Activated CD4-positive, alpha-beta T cell treated with anti-CD3 and anti-CD28 coated beads, Interleukin-2, amount 10 ng/mL, durations not matched to agents 24 days and 14 days (primary cell): ENCODE results near the gene CLEC17A. TPM values are rescaled to one million over a fixed set of nuclear protein-coding genes. Genes with fewer than 3 reads are reported as not detected.
"Not testable (repeated sequence)": the region's sequence is repeated elsewhere in the genome, so short reads cannot be mapped to it uniquely, and the experiment has no call there.

Experiments used
- DNase-seq: peaks from one replicate; pipeline ENCODE4 v3.0.0; 2022
- H3K27ac Mint-ChIP-seq: one replicate; pipeline ENCODE4 v1.8.0; 2022; ENCODE audit warnings: mild to moderate bottlenecking, mixed read lengths
- H3K27me3 Mint-ChIP-seq: one replicate; pipeline ENCODE4 v1.8.0; 2022; ENCODE audit warnings: mixed read lengths
- H3K36me3 Mint-ChIP-seq: one replicate; pipeline ENCODE4 v1.8.0; 2022; ENCODE audit warnings: low read depth, mild to moderate bottlenecking, mixed read lengths
- H3K4me1 Mint-ChIP-seq: one replicate; pipeline ENCODE4 v1.8.0; 2021; ENCODE audit warnings: mixed read lengths
- H3K4me3 Mint-ChIP-seq: one replicate; pipeline ENCODE4 v1.8.0; 2022; ENCODE audit warnings: mild to moderate bottlenecking, moderate library complexity, mixed read lengths
- H3K9me3 Mint-ChIP-seq: one replicate; pipeline ENCODE4 v1.8.0; 2021; ENCODE audit warnings: mixed read lengths
- intact Hi-C: fragments of 100-400 bp; cut with micrococcal nuclease; formaldehyde crosslinking; loops from one replicate; pipeline ENCODE4 v1.15.1; 2023
- total RNA-seq: library from RNA; stranded (reverse); gene quantifications from 2 replicates; pipeline ENCODE4 v1.2.3, GENCODE V29; 2022

The CLEC17A gene
- total RNA-seq, 1 donor from 2014 or later: not detected

- intact Hi-C loops: no loop called here
- DNase-seq: no peak
- no peak overlapping the region for H3K4me3 Mint-ChIP-seq
Observed at GRCh38 chr19:14580623-14581237, 2.2 kb upstream of the CLEC17A start.

GRCh38 chr19:14584372-14584771 is 1.5 kb downstream of the CLEC17A start:
- intact Hi-C loops, DNase-seq, H3K27ac Mint-ChIP-seq, H3K4me3 Mint-ChIP-seq, H3K27me3 Mint-ChIP-seq, H3K36me3 Mint-ChIP-seq, H3K9me3 Mint-ChIP-seq, H3K4me1 Mint-ChIP-seq: not testable (repeated sequence)

More at GRCh38 chr19:14580623-14581237, 2.2 kb upstream of the CLEC17A start:
- peaks cover 2% of the 10 kb centered on the region for H3K4me1 Mint-ChIP-seq
- H3K9me3 Mint-ChIP-seq: no peaks in the 10 kb centered on the region
- H3K36me3 Mint-ChIP-seq: no peaks in the 10 kb centered on the region
- H3K27me3 Mint-ChIP-seq: no peaks in the 10 kb centered on the region
- H3K27ac Mint-ChIP-seq: peak overlapping the region; percentile 74

- H3K9me3 Mint-ChIP-seq, H3K4me3 Mint-ChIP-seq, H3K27me3 Mint-ChIP-seq, intact Hi-C loops, H3K27ac Mint-ChIP-seq, H3K4me1 Mint-ChIP-seq, DNase-seq, H3K36me3 Mint-ChIP-seq: not testable (repeated sequence)
Observed at GRCh38 chr19:14585187-14585586, 2.3 kb downstream of the CLEC17A start.

- intact Hi-C loops, H3K27me3 Mint-ChIP-seq: not testable (repeated sequence)
Observed at GRCh38 chr19:14589433-14589832, 6.5 kb downstream of the CLEC17A start.

GRCh38 chr19:14595558-14595957 is 12.7 kb downstream of the CLEC17A start:
- Mint-ChIP-seq H3K9me3 (peaks cover 8% of the 10 kb centered on the region), H3K4me1 (no peaks in the 10 kb centered on the region), H3K4me3 (no peak overlapping the region), H3K36me3 (no peaks in the 10 kb centered on the region), H3K27me3 (no peaks in the 10 kb centered on the region), H3K27ac (no peak overlapping the region)
- intact Hi-C loops: no loop called here
- DNase-seq: no peak

More at GRCh38 chr19:14589433-14589832, 6.5 kb downstream of the CLEC17A start:
- H3K36me3 Mint-ChIP-seq, H3K4me3 Mint-ChIP-seq, H3K9me3 Mint-ChIP-seq, DNase-seq, H3K4me1 Mint-ChIP-seq: not testable (repeated sequence)
- H3K27ac Mint-ChIP-seq: peak overlapping the region; percentile 29

GRCh38 chr19:14599548-14600147 is 16.8 kb downstream of the CLEC17A start:
- no peak for DNase-seq
- Mint-ChIP-seq H3K36me3 (no peaks in the 10 kb centered on the region), H3K27ac (no peak overlapping the region), H3K4me3 (no peak overlapping the region), H3K9me3 (peaks cover 8% of the 10 kb centered on the region), H3K4me1 (no peaks in the 10 kb centered on the region), H3K27me3 (no peaks in the 10 kb centered on the region)
- intact Hi-C loops: no loop called here

GRCh38 chr19:14603990-14604387 is 21.1 kb downstream of the CLEC17A start:
- Mint-ChIP-seq H3K9me3 (no peaks in the 10 kb centered on the region), H3K27ac (no peak overlapping the region), H3K4me1 (no peaks in the 10 kb centered on the region), H3K27me3 (no peaks in the 10 kb centered on the region), H3K36me3 (no peaks in the 10 kb centered on the region), H3K4me3 (no peak overlapping the region)
- intact Hi-C loops: no loop called here
- no peak for DNase-seq

- DNase-seq: no peak
- intact Hi-C loops: no loop called here
- Mint-ChIP-seq H3K27ac (no peak overlapping the region), H3K4me3 (no peak overlapping the region), H3K9me3 (no peaks in the 10 kb centered on the region), H3K36me3 (no peaks in the 10 kb centered on the region), H3K4me1 (no peaks in the 10 kb centered on the region), H3K27me3 (no peaks in the 10 kb centered on the region)
Observed at GRCh38 chr19:14606627-14607026, 23.7 kb downstream of the CLEC17A start.

- Mint-ChIP-seq H3K27ac (no peak overlapping the region), H3K27me3 (no peaks in the 10 kb centered on the region), H3K36me3 (no peaks in the 10 kb centered on the region), H3K9me3 (peaks cover 3% of the 10 kb centered on the region), H3K4me1 (no peaks in the 10 kb centered on the region), H3K4me3 (no peak overlapping the region)
- DNase-seq: no peak
- intact Hi-C loops: no loop called here
Observed at GRCh38 chr19:14611051-14611450, 28.2 kb downstream of the CLEC17A start.

GRCh38 chr19:14612242-14612641 is 29.4 kb downstream of the CLEC17A start:
- H3K9me3 Mint-ChIP-seq, H3K36me3 Mint-ChIP-seq, H3K27ac Mint-ChIP-seq, intact Hi-C loops, DNase-seq, H3K27me3 Mint-ChIP-seq, H3K4me1 Mint-ChIP-seq, H3K4me3 Mint-ChIP-seq: not testable (repeated sequence)

GRCh38 chr19:14612657-14613056 is 29.8 kb downstream of the CLEC17A start:
- H3K36me3 Mint-ChIP-seq: no peaks in the 10 kb centered on the region
- H3K27me3 Mint-ChIP-seq: no peaks in the 10 kb centered on the region
- no peak overlapping the region for H3K27ac Mint-ChIP-seq
- peaks cover 8% of the 10 kb centered on the region for H3K9me3 Mint-ChIP-seq
- H3K4me1 Mint-ChIP-seq: no peaks in the 10 kb centered on the region
- intact Hi-C loops: no loop called here
- no peak overlapping the region for H3K4me3 Mint-ChIP-seq
- DNase-seq: no peak

GRCh38 chr19:14613399-14614098 is 30.7 kb downstream of the CLEC17A start:
- H3K4me3 Mint-ChIP-seq, H3K27me3 Mint-ChIP-seq, DNase-seq, intact Hi-C loops, H3K9me3 Mint-ChIP-seq, H3K36me3 Mint-ChIP-seq, H3K27ac Mint-ChIP-seq, H3K4me1 Mint-ChIP-seq: not testable (repeated sequence)

- H3K4me3 Mint-ChIP-seq: no peak overlapping the region
- intact Hi-C loops: no loop called here
- H3K27me3 Mint-ChIP-seq: no peaks in the 10 kb centered on the region
- no peak for DNase-seq
- no peaks in the 10 kb centered on the region for H3K36me3 Mint-ChIP-seq
- no peaks in the 10 kb centered on the region for H3K4me1 Mint-ChIP-seq
- peaks cover 12% of the 10 kb centered on the region for H3K9me3 Mint-ChIP-seq
- no peak overlapping the region for H3K27ac Mint-ChIP-seq
Observed at GRCh38 chr19:14614099-14614412, 31.2 kb downstream of the CLEC17A start.

GRCh38 chr19:14615623-14616022 is 32.7 kb downstream of the CLEC17A start:
- peaks cover 17% of the 10 kb centered on the region for H3K9me3 Mint-ChIP-seq

More at GRCh38 chr19:14615623-14616022, 32.7 kb downstream of the CLEC17A start:
- Mint-ChIP-seq H3K4me3 (no peak overlapping the region), H3K27ac (no peak overlapping the region), H3K36me3 (no peaks in the 10 kb centered on the region), H3K27me3 (no peaks in the 10 kb centered on the region), H3K4me1 (no peaks in the 10 kb centered on the region)
- DNase-seq: no peak
- intact Hi-C loops: no loop called here
